MCF 10A (cell line): ENCODE results near the gene OPTC. TPM values are rescaled to one million over a fixed set of nuclear protein-coding genes. Genes with fewer than 3 reads are reported as not detected.

Source experiments
- BruUV-seq: library from RNA; stranded (reverse); fragments of 400-500 nt; replicated peaks from 2 replicates; lab custom pipeline; 2021; lab: Mats Ljungman, UMichigan
- CTCF ChIA-PET: fragments of 300-600 bp; sonication (Branson Sonifier 250); formaldehyde crosslinking; extraction: SDS; loops from one replicate; lab custom pipeline; 2021; ENCODE audit warnings: antibody characterized with exemption, inconsistent platforms; lab: Yijun Ruan, JAX
- POLR2A ChIA-PET: fragments of 300-600, 350-650 bp; sonication (Branson Sonifier 250); formaldehyde crosslinking; extraction: SDS; loops from one replicate; lab custom pipeline; 2020; ENCODE audit warnings: antibody characterized with exemption, inconsistent platforms; lab: Yijun Ruan, JAX
- DNase-seq: peaks from one replicate; pipeline ENCODE4 v3.0.0-alpha.2; 2018; ENCODE audit not compliant: unreplicated experiment
- H3K27ac Mint-ChIP-seq: one replicate; pipeline ENCODE4 v1.8.0; 2022; ENCODE audit warnings: mild to moderate bottlenecking, low read depth, mixed read lengths; ENCODE audit not compliant: unreplicated experiment
- H3K27me3 Mint-ChIP-seq: one replicate; pipeline ENCODE4 v1.8.0; 2022; ENCODE audit warnings: mixed read lengths; ENCODE audit not compliant: insufficient read depth, unreplicated experiment
- H3K36me3 Mint-ChIP-seq: one replicate; pipeline ENCODE4 v1.8.0; 2022; ENCODE audit warnings: mild to moderate bottlenecking, moderate library complexity, mixed read lengths; ENCODE audit not compliant: insufficient read depth, unreplicated experiment
- H3K4me1 Mint-ChIP-seq: one replicate; pipeline ENCODE4 v1.8.0; 2022; ENCODE audit warnings: mixed read lengths; ENCODE audit not compliant: insufficient read depth, unreplicated experiment
- H3K4me3 Mint-ChIP-seq: one replicate; pipeline ENCODE4 v1.8.0; 2022; ENCODE audit warnings: mild to moderate bottlenecking, moderate library complexity, mixed read lengths; ENCODE audit not compliant: unreplicated experiment
- H3K9me3 Mint-ChIP-seq: one replicate; pipeline ENCODE4 v1.8.0; 2022; ENCODE audit warnings: mixed read lengths; ENCODE audit not compliant: unreplicated experiment
- CTCF ChIP-seq: fragments of 200-600 bp; IDR thresholded peaks from one replicate; pipeline ENCODE4 v1.8.0; 2022; ENCODE audit warnings: antibody characterized with exemption, mild to moderate bottlenecking; ENCODE audit not compliant: unreplicated experiment
- intact Hi-C: fragments of 100-400 bp; cut with micrococcal nuclease; formaldehyde crosslinking; loops from 2 replicates; pipeline ENCODE4 v1.14.1; 2022
- total RNA-seq: library from RNA; stranded (reverse); gene quantifications from 2 replicates; pipeline ENCODE4 v1.2.3, GENCODE V29; 2022

Gene OPTC
- total RNA-seq, 1 experiment from 2014 or later = not detected

DNA sequence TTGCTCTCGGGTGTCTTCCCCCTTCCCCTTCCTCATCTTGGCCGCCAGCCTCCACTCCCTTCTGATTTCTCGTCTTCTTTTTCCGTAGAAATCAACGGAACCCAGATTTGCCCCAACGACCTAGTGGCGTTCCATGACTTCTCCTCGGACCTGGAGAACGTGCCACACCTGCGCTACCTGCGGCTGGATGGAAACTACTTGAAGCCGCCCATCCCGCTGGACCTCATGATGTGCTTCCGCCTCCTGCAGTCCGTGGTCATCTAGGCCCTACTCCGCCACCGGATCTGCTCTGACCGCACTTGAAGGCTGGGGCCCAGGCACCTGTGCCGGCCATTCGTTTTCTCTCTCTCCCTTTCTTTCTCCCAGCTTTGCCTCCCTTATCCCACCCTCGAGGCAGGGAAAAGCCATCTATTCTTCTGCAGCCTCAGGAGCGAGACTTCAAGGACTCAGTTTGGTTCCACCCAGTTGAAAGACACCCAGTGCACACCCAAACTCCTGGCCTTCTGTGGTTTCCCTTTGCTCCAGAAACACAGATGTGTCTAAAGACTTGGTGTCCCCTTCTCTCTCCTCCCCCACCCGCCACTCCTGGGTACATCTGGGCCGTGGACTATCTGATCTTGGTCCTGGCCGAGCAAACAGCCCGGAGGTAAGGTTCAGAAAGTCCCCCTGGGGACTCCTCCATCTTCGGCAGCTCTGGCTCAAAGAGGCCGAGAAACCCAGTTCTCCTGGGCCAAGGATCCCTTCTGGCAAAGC is 7.2 kb upstream of the OPTC start:
- Mint-ChIP-seq H3K27ac (peak overlapping the region; percentile 26), H3K36me3 (no peaks in the 10 kb centered on the region), H3K9me3 (no peaks in the 10 kb centered on the region), H3K4me3 (peak overlapping the region; percentile 66), H3K27me3 (peaks cover 7% of the 10 kb centered on the region), H3K4me1 (peaks cover 6% of the 10 kb centered on the region)
- no peak for TF ChIP-seq CTCF
- no peak for DNase-seq
- CTCF ChIA-PET = interaction anchor here (0.6 to 38.6 kb wide), 34 partner anchors 10 to 610 kb away, joined by 3 to 981 read pairs (median 7); partner anchors contain the start of genes FMOD and PRELP
- POLR2A ChIA-PET = interaction anchor here (0.9 to 1.8 kb wide), 3 partner anchors 147 to 188 kb away, joined by 3 to 4 read pairs (median 4); no protein-coding TSS in a partner anchor
- no TSS peak for BruUV-seq
- intact Hi-C loops = loop anchor here (1.0 to 5.0 kb wide), 4 partner anchors 44 to 213 kb away; no protein-coding TSS in a partner anchor

DNA sequence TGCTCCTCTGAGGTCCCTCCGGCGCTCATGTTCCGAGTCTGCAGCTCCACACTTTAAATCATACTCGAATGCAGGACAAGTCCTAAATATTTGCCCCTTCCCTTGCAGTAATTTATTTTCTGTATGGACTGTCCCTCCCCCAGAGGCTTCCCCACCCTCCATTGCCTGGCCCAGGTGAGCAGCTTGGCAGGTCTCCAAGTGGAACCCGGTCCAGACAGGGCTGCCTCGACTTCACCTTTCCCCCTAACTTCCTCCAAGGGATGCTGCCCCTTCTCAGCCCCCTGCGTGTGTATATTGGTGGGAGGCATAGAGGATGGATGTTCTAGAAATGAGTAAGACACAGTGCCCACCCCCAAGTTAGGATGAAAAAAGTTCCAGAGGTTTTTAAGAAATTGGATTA is 5.4 kb upstream of the OPTC start:
- Mint-ChIP-seq H3K4me3 (no peak overlapping the region), H3K4me1 (peaks cover 6% of the 10 kb centered on the region), H3K27ac (no peak overlapping the region), H3K36me3 (no peaks in the 10 kb centered on the region), H3K27me3 (peaks cover 13% of the 10 kb centered on the region), H3K9me3 (no peaks in the 10 kb centered on the region)
- ChIA-PET POLR2A (interaction anchor here (0.8 to 1.8 kb wide), 5 partner anchors 24 to 152 kb away, joined by 3 to 5 read pairs (median 4); no protein-coding TSS in a partner anchor), CTCF (interaction anchor here (0.5 to 38.6 kb wide), 81 partner anchors 8 to 1684 kb away, joined by 3 to 981 read pairs (median 5); partner anchors contain the start of genes KISS1, LAX1 and PRELP)
- DNase-seq = no peak
- no peak for TF ChIP-seq CTCF
- intact Hi-C loops = loop anchor here (5.0 kb wide), 1 partner anchor 46 kb away; no protein-coding TSS in a partner anchor
- BruUV-seq = no TSS peak

DNA sequence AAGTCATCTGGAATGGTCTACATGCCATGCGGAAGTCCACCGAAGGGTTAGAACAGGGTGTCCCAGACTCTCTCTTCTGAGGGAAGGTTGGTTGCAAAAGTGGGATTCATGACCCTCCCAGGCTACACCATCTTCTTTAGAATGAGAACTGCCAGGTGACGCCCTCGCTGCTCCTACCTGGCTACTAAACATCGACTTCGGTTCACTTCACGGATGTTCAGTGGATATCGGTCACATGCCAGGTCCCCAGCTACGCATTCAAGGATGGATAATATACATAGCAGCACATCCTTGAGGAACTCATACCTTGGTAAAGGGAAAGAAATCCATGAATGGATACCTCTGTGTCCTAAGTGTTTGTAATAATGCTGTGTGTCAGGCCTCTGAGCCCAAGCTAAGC is 3.3 kb upstream of the OPTC start:
- POLR2A ChIA-PET = interaction anchor here (0.7 kb wide), 1 partner anchor 60 kb away, joined by 4 read pairs; no protein-coding TSS in a partner anchor
- H3K27me3 Mint-ChIP-seq = peaks cover 13% of the 10 kb centered on the region
- BruUV-seq = no TSS peak

More for the DNA sequence above, 3.3 kb upstream of the OPTC start:
- H3K4me1 Mint-ChIP-seq = peaks cover 6% of the 10 kb centered on the region
- TF ChIP-seq CTCF = no peak
- H3K9me3 Mint-ChIP-seq = no peaks in the 10 kb centered on the region
- CTCF ChIA-PET = interaction anchor here (0.7 to 38.6 kb wide), 11 partner anchors 9 to 1731 kb away, joined by 3 to 981 read pairs (median 5); partner anchors contain the start of genes ATP2B4 and PRELP
- H3K4me3 Mint-ChIP-seq = no peak overlapping the region
- H3K36me3 Mint-ChIP-seq = no peaks in the 10 kb centered on the region
- DNase-seq = no peak
- intact Hi-C loops = no loop called here
- no peak overlapping the region for H3K27ac Mint-ChIP-seq
